Mucosa of rectum (tissue), 2 donors: ENCODE results near the gene SNUPN.
"Not testable (repeated sequence)": the region's sequence is repeated elsewhere in the genome, so short reads cannot be mapped to it uniquely, and the experiment has no call there.

Experiments used
- H3K27ac ChIP-seq, 2 donors: one replicate each; pipeline ENCODE4 v1.7.0; 2013; ENCODE audit warnings: inconsistent platforms in 2 of 2, low read depth in 2 of 2, low read length in 2 of 2
- H3K27me3 ChIP-seq, 2 donors: one replicate each; pipeline ENCODE4 v1.7.0; 2013; ENCODE audit warnings: low read length in 2 of 2; ENCODE audit not compliant: control insufficient read depth in 2 of 2, insufficient read depth in 2 of 2
- H3K36me3 ChIP-seq, 2 donors: one replicate each; pipeline ENCODE4 v1.7.0; 2013; ENCODE audit warnings: low read length in 2 of 2; ENCODE audit not compliant: control insufficient read depth in 2 of 2, insufficient read depth in 2 of 2
- H3K4me1 ChIP-seq, 2 donors: one replicate each; pipeline ENCODE4 v1.7.0; 2013; ENCODE audit warnings: low read length in 2 of 2, mild to moderate bottlenecking in 1 of 2; ENCODE audit not compliant: control insufficient read depth in 2 of 2, insufficient read depth in 2 of 2
- H3K4me3 ChIP-seq, 2 donors: one replicate each; pipeline ENCODE4 v1.7.0; 2013; ENCODE audit warnings: low read length in 2 of 2
- H3K9ac ChIP-seq, 2 donors: one replicate each; pipeline ENCODE4 v1.7.0; 2013; ENCODE audit warnings: low read length in 2 of 2, low read depth in 1 of 2, mild to moderate bottlenecking in 1 of 2
- H3K9me3 ChIP-seq, 2 donors: one replicate each; pipeline ENCODE4 v1.7.0; 2013; ENCODE audit warnings: low read length in 2 of 2; ENCODE audit not compliant: control insufficient read depth in 2 of 2
- donor health status: healthy.
- donor health status: Normal muscosa, but diverticular disease.

The SNUPN gene

GRCh38 chr15:75636026-75636425 is 10.5 kb upstream of the SNUPN start:
- Histone ChIP-seq H3K27me3 (no peaks in the 10 kb centered on the region), H3K9me3 (no peaks in the 10 kb centered on the region), H3K27ac (no peak overlapping the region), H3K4me3 (no peak overlapping the region), H3K36me3 (peaks cover 0 to 5% of the 10 kb centered on the region in 2 donors), H3K9ac (no peak overlapping the region), H3K4me1 (peaks cover 21 to 22% of the 10 kb centered on the region in 2 donors)

- H3K9me3 ChIP-seq, H3K9ac ChIP-seq, H3K4me3 ChIP-seq, H3K36me3 ChIP-seq, H3K27ac ChIP-seq, H3K27me3 ChIP-seq: not testable (repeated sequence)
- peaks cover 14 to 16% of the 10 kb centered on the region in 2 donors for H3K4me1 ChIP-seq
Observed at GRCh38 chr15:75633922-75634321, 8.4 kb upstream of the SNUPN start.

- no peaks in the 10 kb centered on the region for H3K9me3 ChIP-seq
- H3K9ac ChIP-seq = no peak overlapping the region
- no peak overlapping the region for H3K27ac ChIP-seq
- no peak overlapping the region for H3K4me3 ChIP-seq
- no peaks in the 10 kb centered on the region for H3K27me3 ChIP-seq
- H3K4me1 ChIP-seq = no peaks in the 10 kb centered on the region
- H3K36me3 ChIP-seq = no peaks in the 10 kb centered on the region
Observed at GRCh38 chr15:75631935-75632334, 6.4 kb upstream of the SNUPN start.

GRCh38 chr15:75622505-75622904 is 3.0 kb downstream of the SNUPN start:
- Histone ChIP-seq H3K4me1 (peaks cover 5 to 13% of the 10 kb centered on the region in 2 donors), H3K36me3 (peaks cover 6 to 11% of the 10 kb centered on the region in 2 donors), H3K9me3 (no peaks in the 10 kb centered on the region), H3K27me3 (no peaks in the 10 kb centered on the region), H3K4me3 (no peak overlapping the region), H3K27ac (no peak overlapping the region), H3K9ac (no peak overlapping the region)

- Histone ChIP-seq H3K4me1 (peaks cover 1 to 9% of the 10 kb centered on the region in 2 donors), H3K36me3 (peaks cover 11 to 24% of the 10 kb centered on the region in 2 donors), H3K9me3 (no peaks in the 10 kb centered on the region), H3K27me3 (no peaks in the 10 kb centered on the region), H3K27ac (peak overlapping the region; percentile 61 to 64), H3K9ac (no peak overlapping the region), H3K4me3 (peak overlapping the region in 1 of 2 donors; percentile 45)
Observed at GRCh38 chr15:75620841-75621391, 4.6 kb downstream of the SNUPN start.

- Histone ChIP-seq H3K4me3 (peak overlapping the region in 1 of 2 donors; percentile 45), H3K27ac (peak overlapping the region; percentile 53 to 61), H3K9me3 (no peaks in the 10 kb centered on the region), H3K36me3 (peaks cover 14 to 27% of the 10 kb centered on the region in 2 donors), H3K4me1 (peaks cover 0 to 8% of the 10 kb centered on the region in 2 donors), H3K27me3 (no peaks in the 10 kb centered on the region), H3K9ac (no peak overlapping the region)
Observed at GRCh38 chr15:75620058-75620820, 5.3 kb downstream of the SNUPN start.

GRCh38 chr15:75616766-75617165 is 8.8 kb downstream of the SNUPN start:
- peaks cover 21 to 46% of the 10 kb centered on the region in 2 donors for H3K36me3 ChIP-seq
- H3K9ac ChIP-seq = no peak overlapping the region
- H3K9me3 ChIP-seq = no peaks in the 10 kb centered on the region
- no peak overlapping the region for H3K27ac ChIP-seq
- H3K4me1 ChIP-seq = peaks cover 0 to 8% of the 10 kb centered on the region in 2 donors
- no peaks in the 10 kb centered on the region for H3K27me3 ChIP-seq
- H3K4me3 ChIP-seq = no peak overlapping the region

GRCh38 chr15:75606711-75607699 is 18.5 kb downstream of the SNUPN start:
- no peaks in the 10 kb centered on the region for H3K27me3 ChIP-seq
- no peak overlapping the region for H3K4me3 ChIP-seq
- H3K9ac ChIP-seq = no peak overlapping the region
- no peaks in the 10 kb centered on the region for H3K9me3 ChIP-seq
- H3K27ac ChIP-seq = peak overlapping the region in 1 of 2 donors; percentile 41
- no peaks in the 10 kb centered on the region for H3K4me1 ChIP-seq
- H3K36me3 ChIP-seq = peaks cover 35 to 38% of the 10 kb centered on the region in 2 donors

- Histone ChIP-seq H3K4me3 (no peak overlapping the region), H3K36me3 (peaks cover 35 to 39% of the 10 kb centered on the region in 2 donors), H3K27ac (no peak overlapping the region), H3K27me3 (no peaks in the 10 kb centered on the region), H3K9ac (no peak overlapping the region), H3K9me3 (no peaks in the 10 kb centered on the region), H3K4me1 (no peaks in the 10 kb centered on the region)
Observed at GRCh38 chr15:75606026-75606425, 19.5 kb downstream of the SNUPN start.
